HepG2 (cell line): ENCODE data around the gene CHKA. TPM values are rescaled to one million over a fixed set of nuclear protein-coding genes. Genes with fewer than 3 reads are reported as not detected.

Source experiments
- ATAC-seq: fragments of 200-7000 bp; cut with Tn5 transposase; 3 replicates; pipeline ENCODE4 v1.9.1; 2020; ENCODE audit warnings: mild to moderate bottlenecking, moderate library complexity
- BruUV-seq: library from RNA; stranded (reverse); fragments of 400-500 nt; replicated peaks from 2 replicates; lab custom pipeline; 2021; lab: Mats Ljungman, UMichigan
- CTCF ChIA-PET: fragments of 300-600 bp; formaldehyde crosslinking; extraction: SDS; loops from one replicate; lab custom pipeline; 2021; ENCODE audit warnings: low total read pairs, inconsistent platforms, low intra/inter-chr PET ratio; lab: Yijun Ruan, JAX
- POLR2A ChIA-PET: fragments of 350-600 bp; sonication (Branson Sonifier 250); formaldehyde crosslinking; loops from one replicate; lab custom pipeline; 2020; ENCODE audit warnings: antibody characterized with exemption, inconsistent platforms; lab: Yijun Ruan, JAX
- DNase-seq: peaks from one replicate; pipeline ENCODE4 v3.0.0-alpha.2; 2015; ENCODE audit warnings: low spot score
- FAIRE-seq: peaks from 3 replicates; lab custom pipeline; 2011; peaks lifted over from hg19 to GRCh38; lab: Jason Lieb, UNC
- H2AFZ ChIP-seq: one replicate; pipeline ENCODE4 v1.6.1; 2011; ENCODE audit warnings: low read length, inconsistent platforms
- H3K27ac ChIP-seq: fragments of 300-600 bp; 3 replicates; pipeline ENCODE4 v1.8.0; 2011; ENCODE audit warnings: mixed run types, mild to moderate bottlenecking, mixed read lengths, low read length, inconsistent platforms; ENCODE audit not compliant: insufficient read depth; ENCODE audit errors: extremely low read length
- H3K27me3 ChIP-seq, 2 experiments: fragments of 200-600 bp in 1 of 2; 2 replicates in 1 of 2; 3 replicates in 1 of 2; pipeline versions ENCODE4 v1.6.0 to v1.8.0; 2011; ENCODE audit warnings: low read length in 2 of 2, mild to moderate bottlenecking in 2 of 2, moderate library complexity in 2 of 2, inconsistent platforms in 1 of 2; ENCODE audit not compliant: insufficient read depth in 2 of 2, control insufficient read depth in 1 of 2
- H3K36me3 ChIP-seq, 2 experiments: fragments of 200-600 bp in 1 of 2; replicated peaks in 1 of 2; 2 replicates in 1 of 2; 3 replicates in 1 of 2; pipeline versions ENCODE4 v1.5.1 to v1.8.0; 2011; ENCODE audit warnings: low read length in 2 of 2, inconsistent platforms in 1 of 2; ENCODE audit not compliant: insufficient read depth in 2 of 2, control insufficient read depth in 1 of 2
- H3K4me1 ChIP-seq: 2 replicates; pipeline ENCODE4 v1.5.1; 2012; ENCODE audit warnings: low read length, inconsistent platforms; ENCODE audit not compliant: insufficient read depth
- H3K4me2 ChIP-seq: 2 replicates; pipeline ENCODE4 v1.6.0; 2011; ENCODE audit warnings: low read depth, low read length, inconsistent platforms
- H3K4me3 ChIP-seq, 3 experiments: fragments of 200-600 bp in 1 of 3; sonication (generic), shearing (Covaris generic) in 1 of 3; replicated peaks in 1 of 3; 2 replicates each; pipeline ENCODE4 v1.5.1; 2011 to 2016; ENCODE audit warnings: low read length in 3 of 3, inconsistent platforms in 2 of 3, low read depth in 2 of 3, mild to moderate bottlenecking in 2 of 3, control low read depth in 1 of 3, mixed read lengths in 1 of 3; ENCODE audit not compliant: insufficient read depth in 1 of 3
- H3K79me2 ChIP-seq: one replicate; pipeline ENCODE4 v1.6.1; 2011; ENCODE audit warnings: low read length, inconsistent platforms; ENCODE audit not compliant: insufficient read depth
- H3K9ac ChIP-seq: 2 replicates; pipeline ENCODE4 v1.6.0; 2011; ENCODE audit warnings: mild to moderate bottlenecking, low read depth, low read length, inconsistent platforms; ENCODE audit not compliant: insufficient read depth
- H3K9me3 ChIP-seq: 2 replicates; pipeline ENCODE4 v1.5.1; 2012; ENCODE audit warnings: mild to moderate bottlenecking, low read length
- H4K20me1 ChIP-seq: 2 replicates; pipeline ENCODE4 v1.6.0; 2011; ENCODE audit warnings: inconsistent platforms, mild to moderate bottlenecking, low read length, moderate library complexity; ENCODE audit not compliant: insufficient read depth
- ATF7 ChIP-seq, 2 experiments: fragments of 450-650 bp in 1 of 2; sonication (generic) in 1 of 2; formaldehyde crosslinking in 1 of 2; IDR thresholded peaks; 2 replicates each; pipeline versions ENCODE4 v1.4.0 to v1.6.1; 2016 to 2020; ENCODE audit warnings: antibody characterized with exemption in 1 of 2, mild to moderate bottlenecking in 1 of 2, missing genetic modification reagents in 1 of 2
- CHD2 ChIP-seq: IDR thresholded peaks from 2 replicates; pipeline ENCODE4 v1.6.1; 2011; ENCODE audit warnings: low read depth, low read length, improper control_type of control experiment
- KAT8 ChIP-seq: IDR thresholded peaks from 2 replicates; pipeline ENCODE4 v1.6.1; 2016; ENCODE audit warnings: missing genetic modification reagents, missing compliant biosample characterization
- MEIS1 ChIP-seq: sonication (generic); formaldehyde crosslinking; IDR thresholded peaks from 2 replicates; pipeline ENCODE4 v1.9.0; 2021; ENCODE audit warnings: mild to moderate bottlenecking, missing genetic modification reagents, moderate library complexity, borderline replicate concordance
- PRMT3 ChIP-seq: sonication (generic); formaldehyde crosslinking; IDR thresholded peaks from 2 replicates; pipeline ENCODE4 v1.8.1; 2022; ENCODE audit warnings: low read depth, mild to moderate bottlenecking, moderate library complexity, missing genetic modification reagents, borderline replicate concordance
- RFXAP ChIP-seq: sonication (generic); formaldehyde crosslinking; IDR thresholded peaks from 2 replicates; pipeline ENCODE4 v1.4.0; 2020; ENCODE audit warnings: missing genetic modification reagents, borderline replicate concordance
- SALL2 ChIP-seq: sonication (generic); formaldehyde crosslinking; IDR thresholded peaks from 2 replicates; pipeline ENCODE4 v1.8.1; 2023; ENCODE audit warnings: mild to moderate bottlenecking, missing genetic modification reagents, inconsistent platforms
- ZNF296 ChIP-seq: sonication (generic); formaldehyde crosslinking; conservative IDR thresholded peaks from 2 replicates; pipeline ENCODE4 v1.5.0; 2020; ENCODE audit warnings: mild to moderate bottlenecking, missing genetic modification reagents
- ZNF781 ChIP-seq: sonication (generic); formaldehyde crosslinking; IDR thresholded peaks from 2 replicates; pipeline ENCODE4 v1.5.1; 2020; ENCODE audit warnings: borderline replicate concordance, mild to moderate bottlenecking, missing genetic modification reagents; ENCODE audit errors: not compliant biosample characterization
- ZNF83 ChIP-seq: sonication (generic); formaldehyde crosslinking; IDR thresholded peaks from 2 replicates; pipeline ENCODE4 v1.4.0; 2020; ENCODE audit warnings: missing genetic modification reagents, mild to moderate bottlenecking, borderline replicate concordance
- ZSCAN22 ChIP-seq: sonication (generic); formaldehyde crosslinking; IDR thresholded peaks from 2 replicates; pipeline ENCODE4 v1.4.0; 2020; ENCODE audit warnings: mild to moderate bottlenecking, missing genetic modification reagents
- WGBS: methylation state at CpG from one replicate; pipeline ENCODE4 v1.1.6; 2017; ENCODE audit warnings: low lambda C conversion rate; 5-methylcytosine and 5-hydroxymethylcytosine counted together
- in situ Hi-C: cut with HindIII; loops from 2 replicates; pipeline ENCODE4 v1.10.0; 2017; ENCODE audit warnings: low pct_unique_long_range_greater_than_20kb; ENCODE audit not compliant: extremely low pct_ligation_motif_present
- intact Hi-C: fragments of 100-400 bp; cut with micrococcal nuclease; formaldehyde crosslinking; loops from one replicate; pipeline ENCODE4 v1.10.0; 2022; ENCODE audit not compliant: unreplicated experiment
- polyA plus RNA-seq, 8 experiments: library from polyadenylated mRNA; depleted of rRNA in 3 of 8; stranded (reverse) in 7 of 8; unstranded in 1 of 8; fragments of >200 nt; fragmentation: Illumina TruSeq in 4 of 8; extraction: Trizol in 4 of 8; gene quantifications; 2 replicates each; pipeline versions ENCODE4 v1.2.1 to v1.2.3, GENCODE V29; 2011 to 2016; ENCODE audit warnings: low read depth in 4 of 8, missing spikeins in 1 of 8, mixed read lengths in 1 of 8; ENCODE audit not compliant: insufficient read depth in 1 of 8
- total RNA-seq, 5 experiments: library from RNA; depleted of rRNA; stranded (reverse); fragments of >200 nt; fragmentation: Illumina TruSeq; extraction: Trizol; gene quantifications; 2 replicates each; pipeline ENCODE4 v1.2.3, GENCODE V29; 2016; ENCODE audit warnings: low read depth in 1 of 5
- TF ChIP-seq, protein P1 (sequence below): sonication (generic); formaldehyde crosslinking; IDR thresholded peaks from 2 replicates; pipeline ENCODE4 v1.5.1; 2020; ENCODE audit warnings: missing genetic modification reagents, mild to moderate bottlenecking, borderline replicate concordance
- TF ChIP-seq, protein P2 (sequence below): sonication (generic); formaldehyde crosslinking; IDR thresholded peaks from 2 replicates; pipeline ENCODE4 v1.4.0; 2020; ENCODE audit warnings: missing genetic modification reagents

Gene CHKA
- total and polyA plus RNA-seq, 2 of the 13 experiments (the other 11 are each of a cell fraction or from before 2014, with no cell fraction given) = 71.6 to 92.7 TPM

DNA sequence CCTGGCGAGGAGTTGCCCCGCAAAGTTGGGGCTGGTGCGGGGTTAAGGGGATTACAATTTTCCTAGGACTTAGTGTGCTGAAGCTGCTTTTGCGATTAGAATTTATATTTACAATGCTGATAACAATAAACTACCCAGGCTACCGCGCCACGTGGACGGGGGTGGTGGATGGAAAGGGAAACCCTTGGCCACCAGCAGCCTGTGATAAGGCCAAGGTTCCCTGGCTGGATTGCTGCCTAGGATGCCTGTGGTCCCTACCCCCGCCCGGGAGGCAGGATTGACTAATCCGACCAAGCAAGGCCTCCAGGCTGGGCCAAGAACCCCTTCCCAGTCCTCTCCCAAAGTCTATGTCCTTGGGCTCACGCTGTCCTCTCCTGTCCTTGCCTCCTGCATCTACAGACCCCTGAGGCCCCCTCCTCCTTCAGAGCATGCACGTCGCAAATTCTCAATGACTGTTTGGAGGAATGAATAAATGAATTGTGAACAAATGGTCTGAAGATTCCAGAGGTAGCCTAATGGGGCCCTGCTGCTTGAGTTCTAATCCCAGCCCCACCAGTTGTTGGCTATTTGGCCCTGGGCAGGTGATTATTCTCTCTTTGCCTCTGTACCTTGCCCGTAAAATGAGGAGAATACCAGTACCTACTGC, 7.6 kb upstream of the CHKA start (continued):
- TF ChIP-seq, protein P1, sequence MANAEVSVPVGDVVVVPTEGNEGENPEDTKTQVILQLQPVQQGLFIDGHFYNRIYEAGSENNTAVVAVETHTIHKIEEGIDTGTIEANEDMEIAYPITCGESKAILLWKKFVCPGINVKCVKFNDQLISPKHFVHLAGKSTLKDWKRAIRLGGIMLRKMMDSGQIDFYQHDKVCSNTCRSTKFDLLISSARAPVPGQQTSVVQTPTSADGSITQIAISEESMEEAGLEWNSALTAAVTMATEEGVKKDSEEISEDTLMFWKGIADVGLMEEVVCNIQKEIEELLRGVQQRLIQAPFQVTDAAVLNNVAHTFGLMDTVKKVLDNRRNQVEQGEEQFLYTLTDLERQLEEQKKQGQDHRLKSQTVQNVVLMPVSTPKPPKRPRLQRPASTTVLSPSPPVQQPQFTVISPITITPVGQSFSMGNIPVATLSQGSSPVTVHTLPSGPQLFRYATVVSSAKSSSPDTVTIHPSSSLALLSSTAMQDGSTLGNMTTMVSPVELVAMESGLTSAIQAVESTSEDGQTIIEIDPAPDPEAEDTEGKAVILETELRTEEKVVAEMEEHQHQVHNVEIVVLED (CRISPR knock-in tag) = 0 out of 2 replicates have a peak, but pooled peaks have one; percentile 21
- TF ChIP-seq ZSCAN22 (CRISPR knock-in tag) = 0 out of 2 replicates have a peak, but pooled peaks have one; percentile 14
- no peak for TF ChIP-seq CHD2
- TF ChIP-seq RFXAP (CRISPR knock-in tag) = peak; percentile 5; the same call in 1 of the 2 replicates

DNA sequence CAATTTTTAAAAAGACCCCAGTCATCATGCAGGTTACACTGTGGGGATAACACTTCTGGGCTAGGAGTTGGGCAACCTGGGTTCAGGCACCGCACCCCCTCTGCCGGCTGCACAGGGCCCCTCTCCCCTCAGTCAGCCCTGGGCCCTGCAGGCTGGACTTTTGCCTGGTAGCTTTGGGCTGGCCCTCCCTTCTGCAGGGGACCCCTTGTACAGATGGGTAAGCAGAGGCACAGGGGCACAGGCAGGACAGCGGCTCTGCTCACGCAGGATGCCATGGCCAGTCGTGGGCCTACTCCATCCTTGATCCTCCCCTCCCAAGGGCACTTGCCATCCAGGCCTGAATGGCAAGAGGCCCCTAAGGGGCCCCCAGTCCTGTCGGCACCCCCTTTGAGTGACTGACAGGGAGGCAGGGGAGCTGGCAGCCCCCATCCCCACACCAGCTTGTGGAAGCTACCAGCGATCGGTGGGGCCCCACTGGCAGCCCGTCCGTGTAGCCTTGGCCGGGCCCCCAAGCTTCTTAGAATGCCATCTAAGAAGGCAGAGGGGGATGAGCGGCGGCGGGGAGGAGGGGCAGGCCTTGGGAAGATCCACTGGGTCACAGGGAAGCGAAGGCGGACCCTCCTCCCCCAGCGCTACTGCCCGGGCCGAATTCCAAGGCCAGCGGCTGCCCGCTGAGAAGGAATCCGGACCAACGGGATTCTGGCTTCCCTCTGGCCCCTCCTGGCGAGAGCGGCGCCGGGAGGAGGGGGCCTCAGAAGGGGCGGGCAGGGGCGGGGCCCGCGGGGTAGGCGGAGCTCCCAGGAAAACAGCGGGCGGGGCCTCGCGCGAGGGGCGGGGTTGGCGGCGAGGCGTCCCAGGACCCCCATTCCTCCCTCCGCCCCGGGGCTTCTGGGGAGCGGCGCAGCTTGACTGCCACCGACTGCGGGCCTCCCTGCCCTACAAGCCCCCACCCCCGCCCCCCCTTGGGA, 6.8 kb upstream of the CHKA start:
- in situ Hi-C loops (no loop called here), intact Hi-C loops (loop anchor here (2.0 kb wide), 1 partner anchor 19 kb away; no protein-coding TSS in a partner anchor)
- FAIRE-seq = no peak
- TF ChIP-seq PRMT3 (CRISPR knock-in tag) (no peak), ZNF83 (CRISPR knock-in tag) (no peak), ZNF781 (CRISPR knock-in tag) (no peak), KAT8 (CRISPR knock-in tag) (no peak; the same call in 1 of the 2 replicates), MEIS1 (CRISPR knock-in tag) (no peak; the same call in 1 of the 2 replicates), SALL2 (CRISPR knock-in tag) (no peak), ATF7 (IDR thresholded peaks at IDR 0.05) (no peak), ATF7 (CRISPR knock-in tag; IDR thresholded peaks at IDR 0.05) (0 out of 2 replicates have a peak, but pooled peaks have one; percentile 9), ZNF296 (CRISPR knock-in tag) (no peak)
- TF ChIP-seq, protein P2, sequence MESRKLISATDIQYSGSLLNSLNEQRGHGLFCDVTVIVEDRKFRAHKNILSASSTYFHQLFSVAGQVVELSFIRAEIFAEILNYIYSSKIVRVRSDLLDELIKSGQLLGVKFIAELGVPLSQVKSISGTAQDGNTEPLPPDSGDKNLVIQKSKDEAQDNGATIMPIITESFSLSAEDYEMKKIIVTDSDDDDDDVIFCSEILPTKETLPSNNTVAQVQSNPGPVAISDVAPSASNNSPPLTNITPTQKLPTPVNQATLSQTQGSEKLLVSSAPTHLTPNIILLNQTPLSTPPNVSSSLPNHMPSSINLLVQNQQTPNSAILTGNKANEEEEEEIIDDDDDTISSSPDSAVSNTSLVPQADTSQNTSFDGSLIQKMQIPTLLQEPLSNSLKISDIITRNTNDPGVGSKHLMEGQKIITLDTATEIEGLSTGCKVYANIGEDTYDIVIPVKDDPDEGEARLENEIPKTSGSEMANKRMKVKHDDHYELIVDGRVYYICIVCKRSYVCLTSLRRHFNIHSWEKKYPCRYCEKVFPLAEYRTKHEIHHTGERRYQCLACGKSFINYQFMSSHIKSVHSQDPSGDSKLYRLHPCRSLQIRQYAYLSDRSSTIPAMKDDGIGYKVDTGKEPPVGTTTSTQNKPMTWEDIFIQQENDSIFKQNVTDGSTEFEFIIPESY (CRISPR knock-in tag) = no peak

More for the DNA sequence above, 6.8 kb upstream of the CHKA start:
- POLR2A ChIA-PET = interaction anchor here (0.7 to 7.6 kb wide), 14 partner anchors 10 to 171 kb away, joined by 3 to 196 read pairs (median 10); partner anchors contain the start of genes ALDH3B1 and TCIRG1
- Histone ChIP-seq H3K27ac (peak overlapping the region; percentile 99), H4K20me1 (no peaks in the 10 kb centered on the region), H2AFZ (no peak overlapping the region), H3K79me2 (peaks cover 3% of the 10 kb centered on the region), H3K9me3 (peaks cover 12% of the 10 kb centered on the region; the same call in 1 of the 2 replicates), H3K27me3 (no peaks in the 10 kb centered on the region), H3K9ac (peak overlapping the region; percentile 84), H3K4me2 (peak overlapping the region; percentile 99), H3K4me1 (peaks cover 67% of the 10 kb centered on the region), H3K36me3 (no peaks in the 10 kb centered on the region), H3K4me3 (peak overlapping the region; percentile 59 to 78 (median 62))
- ATAC-seq (peak; percentile 84), DNase-seq (peak; percentile 90)
- WGBS = 3% methylated on average over 4 of the region's 48 CpGs
- BruUV-seq = TSS peak; percentile 85
- CTCF ChIA-PET = no interaction called here
